Ascending aorta (tissue), 2 donors: ENCODE data around the gene TOLLIP. TPM values are rescaled to one million over a fixed set of nuclear protein-coding genes. Genes with fewer than 3 reads are reported as not detected.
A peak's percentile ranks its signal among the peaks of the same experiment; 100 is the strongest.
"Not testable (repeated sequence)": the region's sequence is repeated elsewhere in the genome, so short reads cannot be mapped to it uniquely, and the experiment has no call there.

ENCODE experiments used
- DNase-seq, 2 donors: peaks; one replicate each; pipeline ENCODE4 v3.0.0-alpha.2; 2019; ENCODE audit warnings: low spot score in 2 of 2
- H3K27ac ChIP-seq, 2 donors: fragments of 200-600 bp; sonication (generic); one replicate each; pipeline ENCODE4 v1.5.1; 2016 to 2017; ENCODE audit warnings: mild to moderate bottlenecking in 1 of 2
- H3K27me3 ChIP-seq: fragments of 200-600 bp; sonication (generic); one replicate; pipeline ENCODE4 v1.5.1; 2017
- H3K36me3 ChIP-seq, 2 donors: fragments of 200-600 bp; sonication (generic); one replicate each; pipeline ENCODE4 v1.5.1; 2016
- H3K4me1 ChIP-seq, 2 donors: fragments of 200-600 bp; sonication (generic); one replicate each; pipeline ENCODE4 v1.5.1; 2016 to 2017; ENCODE audit warnings: mild to moderate bottlenecking in 1 of 2
- H3K4me3 ChIP-seq, 2 donors: fragments of 200-600 bp; sonication (generic); one replicate each; pipeline ENCODE4 v1.5.1; 2016 to 2017; ENCODE audit warnings: mild to moderate bottlenecking in 1 of 2
- H3K9me3 ChIP-seq, 2 donors: fragments of 200-600 bp; sonication (generic); one replicate each; pipeline ENCODE4 v1.5.1; 2016
- intact Hi-C: fragments of 100-400 bp; cut with DNase I; formaldehyde crosslinking; loops from one replicate; pipeline ENCODE4 v1.15.1; 2023
- total RNA-seq: library from RNA; depleted of rRNA; stranded (reverse); fragments of >200 nt; gene quantifications from one replicate; pipeline ENCODE4 v1.1.0, GENCODE V29; 2016
- TF ChIP-seq, protein P1 (sequence below), 3 experiments: fragments of 200-600 bp in 2 of 3; fragments of 450-650 bp in 1 of 3; sonication (generic) in 2 of 3; IDR thresholded peaks; one replicate each; pipeline ENCODE4 v1.5.1; 2016 to 2019; ENCODE audit warnings: antibody characterized with exemption in 3 of 3, mild to moderate bottlenecking in 1 of 3, moderate library complexity in 1 of 3

Gene TOLLIP
- 63.0 TPM for total RNA-seq

GRCh38 chr11:1309498-1310317 is at the start of gene TOLLIP:
TOLLIP (minus strand) TSS chr11:1309632; CDS start chr11:1309498, 134 bp downstream.
- Histone ChIP-seq H3K27me3 (no peaks in the 10 kb centered on the region), H3K27ac (peak within 1 kb of the TSS; percentile 91 to 92), H3K4me3 (peak within 1 kb of the TSS; percentile 98 to 99), H3K4me1 (peaks cover 15 to 25% of the 10 kb centered on the region in 2 donors), H3K9me3 (no peaks in the 10 kb centered on the region), H3K36me3 (peaks cover 0 to 9% of the 10 kb centered on the region in 2 donors)
- DNase-seq: peak; percentile 80 to 97
- TF ChIP-seq, protein P1, sequence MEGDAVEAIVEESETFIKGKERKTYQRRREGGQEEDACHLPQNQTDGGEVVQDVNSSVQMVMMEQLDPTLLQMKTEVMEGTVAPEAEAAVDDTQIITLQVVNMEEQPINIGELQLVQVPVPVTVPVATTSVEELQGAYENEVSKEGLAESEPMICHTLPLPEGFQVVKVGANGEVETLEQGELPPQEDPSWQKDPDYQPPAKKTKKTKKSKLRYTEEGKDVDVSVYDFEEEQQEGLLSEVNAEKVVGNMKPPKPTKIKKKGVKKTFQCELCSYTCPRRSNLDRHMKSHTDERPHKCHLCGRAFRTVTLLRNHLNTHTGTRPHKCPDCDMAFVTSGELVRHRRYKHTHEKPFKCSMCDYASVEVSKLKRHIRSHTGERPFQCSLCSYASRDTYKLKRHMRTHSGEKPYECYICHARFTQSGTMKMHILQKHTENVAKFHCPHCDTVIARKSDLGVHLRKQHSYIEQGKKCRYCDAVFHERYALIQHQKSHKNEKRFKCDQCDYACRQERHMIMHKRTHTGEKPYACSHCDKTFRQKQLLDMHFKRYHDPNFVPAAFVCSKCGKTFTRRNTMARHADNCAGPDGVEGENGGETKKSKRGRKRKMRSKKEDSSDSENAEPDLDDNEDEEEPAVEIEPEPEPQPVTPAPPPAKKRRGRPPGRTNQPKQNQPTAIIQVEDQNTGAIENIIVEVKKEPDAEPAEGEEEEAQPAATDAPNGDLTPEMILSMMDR (IDR thresholded peaks at IDR 0.05): peak in 2 of 3 experiments; percentile 14 to 49
- intact Hi-C loops: loop anchor here (1.0 to 10.0 kb wide), 4 partner anchors 26 to 205 kb away; partner anchors contain the start of gene BRSK2

DNA sequence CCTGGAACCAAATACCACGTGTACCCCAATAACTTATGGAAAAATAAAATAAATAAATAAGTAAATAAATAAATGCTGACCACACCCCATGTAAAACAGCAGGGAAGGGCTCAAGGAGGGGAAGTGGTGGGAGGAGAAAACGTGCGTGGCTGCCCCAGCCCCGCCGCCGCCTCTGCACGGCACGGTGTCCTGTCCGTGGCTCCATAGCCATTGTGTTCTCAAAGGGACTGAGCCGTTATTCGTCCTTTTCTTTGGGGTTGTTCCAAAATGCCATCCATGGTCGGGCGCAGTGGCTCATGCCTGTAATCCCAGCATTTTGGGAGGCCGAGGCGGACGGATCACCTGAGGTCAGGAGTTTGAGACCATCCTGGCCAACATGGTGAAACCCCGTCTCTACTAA is 49.5 kb upstream of the TOLLIP start:
- DNase-seq, H3K27me3 ChIP-seq, H3K36me3 ChIP-seq, H3K4me1 ChIP-seq, intact Hi-C loops, H3K4me3 ChIP-seq, H3K9me3 ChIP-seq, H3K27ac ChIP-seq: not testable (repeated sequence)

GRCh38 chr11:1358286-1358685 is 48.9 kb upstream of the TOLLIP start:
- intact Hi-C loops: no loop called here
- DNase-seq: no peak
- no peaks in the 10 kb centered on the region for H3K36me3 ChIP-seq
- H3K9me3 ChIP-seq: no peaks in the 10 kb centered on the region
- no peak overlapping the region for H3K27ac ChIP-seq
- TF ChIP-seq, protein P1 (IDR thresholded peaks at IDR 0.05): no peak
- no peak overlapping the region for H3K4me3 ChIP-seq
- H3K4me1 ChIP-seq: no peaks in the 10 kb centered on the region
- no peaks in the 10 kb centered on the region for H3K27me3 ChIP-seq

DNA sequence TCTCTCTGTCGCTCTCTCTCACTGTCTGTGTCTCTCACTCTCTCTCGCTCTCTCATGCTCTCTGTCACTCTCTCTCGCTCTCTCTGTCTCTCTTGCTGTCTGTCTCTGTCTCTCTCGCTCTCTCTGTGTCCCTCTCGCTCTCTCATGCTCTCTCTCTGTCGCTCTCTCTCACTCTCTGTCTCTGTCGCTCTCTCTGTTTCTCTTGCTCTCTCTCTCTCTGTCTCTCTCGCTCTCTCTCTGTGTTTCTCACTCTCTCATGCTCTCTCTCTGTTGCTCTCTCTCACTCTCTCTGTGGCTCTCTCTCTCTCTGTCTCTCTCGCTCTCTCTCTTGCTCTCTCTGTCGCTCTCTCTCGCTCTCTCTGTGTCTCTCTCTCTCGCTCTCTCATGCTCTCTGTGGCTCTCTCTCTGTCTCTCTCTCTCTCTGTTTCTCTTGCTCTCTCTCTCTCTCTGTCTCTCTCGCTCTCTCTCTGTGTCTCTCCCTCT is 47.1 kb upstream of the TOLLIP start:
- Histone ChIP-seq H3K4me1 (no peaks in the 10 kb centered on the region), H3K4me3 (no peak overlapping the region), H3K27me3 (no peaks in the 10 kb centered on the region), H3K36me3 (no peaks in the 10 kb centered on the region), H3K27ac (no peak overlapping the region), H3K9me3 (no peaks in the 10 kb centered on the region)
- intact Hi-C loops: no loop called here
- TF ChIP-seq, protein P1 (IDR thresholded peaks at IDR 0.05): no peak
- no peak for DNase-seq

GRCh38 chr11:1356007-1356435 is 46.6 kb upstream of the TOLLIP start:
- H3K27me3 ChIP-seq: no peaks in the 10 kb centered on the region
- H3K4me3 ChIP-seq: no peak overlapping the region
- no peaks in the 10 kb centered on the region for H3K4me1 ChIP-seq
- TF ChIP-seq, protein P1 (IDR thresholded peaks at IDR 0.05): no peak
- no peak overlapping the region for H3K27ac ChIP-seq
- no peaks in the 10 kb centered on the region for H3K36me3 ChIP-seq
- intact Hi-C loops: no loop called here
- DNase-seq: no peak
- H3K9me3 ChIP-seq: no peaks in the 10 kb centered on the region
